K562 (cell line): ENCODE data around the gene COLEC12. TPM values are rescaled to one million over a fixed set of nuclear protein-coding genes. Genes with fewer than 3 reads are reported as not detected.

Source experiments
- ATAC-seq: fragments of 200-7000 bp; cut with Tn5 transposase; 3 replicates; pipeline ENCODE4 v1.9.1; 2020; ENCODE audit warnings: moderate library complexity
- BruUV-seq: library from RNA; stranded (reverse); fragments of 400-500 nt; replicated peaks from 2 replicates; lab custom pipeline; 2021; lab: Mats Ljungman, UMichigan
- CTCF ChIA-PET: fragments of 300-600 bp; formaldehyde crosslinking; extraction: SDS; loops from one replicate; lab custom pipeline; 2021; ENCODE audit warnings: low intra/inter-chr PET ratio; lab: Yijun Ruan, JAX
- POLR2A ChIA-PET: fragments of 300-600, 350-650 bp; sonication (Branson Sonifier 250); formaldehyde crosslinking; extraction: SDS; loops from one replicate; lab custom pipeline; 2021; ENCODE audit warnings: antibody characterized with exemption, inconsistent platforms; lab: Yijun Ruan, JAX
- DNase-seq, 4 experiments: peaks; one replicate each; pipeline versions ENCODE4 v3.0.0 to v3.0.0-alpha.2; 2011 to 2018; ENCODE audit warnings: low spot score in 3 of 4, mixed read lengths in 3 of 4; ENCODE audit errors: extremely low read depth in 1 of 4
- FAIRE-seq: peaks from 2 replicates; lab custom pipeline; 2011; peaks lifted over from hg19 to GRCh38; lab: Jason Lieb, UNC
- H2AFZ ChIP-seq: 2 replicates; pipeline ENCODE4 v1.6.0; 2011; ENCODE audit warnings: low read depth, low read length, control low read depth, inconsistent platforms
- H3K27ac ChIP-seq: fragments of 200-600 bp; 3 replicates; pipeline ENCODE4 v1.8.0; 2011; ENCODE audit warnings: low read depth, mild to moderate bottlenecking, control low read depth, inconsistent platforms, low read length, moderate library complexity, mixed read lengths; ENCODE audit errors: extremely low read depth
- H3K27me3 ChIP-seq, 2 experiments: fragments of 300-600 bp in 1 of 2; 2 replicates in 1 of 2; 3 replicates in 1 of 2; pipeline versions ENCODE4 v1.6.0 to v1.8.0; 2011; ENCODE audit warnings: inconsistent platforms in 2 of 2, low read length in 2 of 2, mild to moderate bottlenecking in 1 of 2, mixed read lengths in 1 of 2, moderate library complexity in 1 of 2; ENCODE audit not compliant: control insufficient read depth in 2 of 2, insufficient read depth in 2 of 2
- H3K36me3 ChIP-seq: fragments of 300-600 bp; 3 replicates; pipeline ENCODE4 v1.8.0; 2011; ENCODE audit warnings: mild to moderate bottlenecking, low read length, inconsistent platforms; ENCODE audit not compliant: control insufficient read depth, insufficient read depth
- H3K4me1 ChIP-seq, 2 experiments: fragments of 200-600 bp in 1 of 2; replicated peaks in 1 of 2; 2 replicates in 1 of 2; 3 replicates in 1 of 2; pipeline versions ENCODE4 v1.5.1 to v1.8.0; 2011; ENCODE audit warnings: inconsistent platforms in 2 of 2, low read length in 2 of 2, mild to moderate bottlenecking in 1 of 2, mixed read lengths in 1 of 2, moderate library complexity in 1 of 2; ENCODE audit not compliant: control insufficient read depth in 2 of 2, insufficient read depth in 2 of 2
- H3K4me2 ChIP-seq: 2 replicates; pipeline ENCODE4 v1.6.1; 2011; ENCODE audit warnings: low read length, control low read depth, inconsistent platforms, mixed read lengths; ENCODE audit not compliant: insufficient read depth
- H3K4me3 ChIP-seq: fragments of 200-600 bp; sonication (generic), shearing (Covaris generic); 2 replicates; pipeline ENCODE4 v1.5.1; 2016; ENCODE audit warnings: control low read depth, inconsistent platforms
- H3K79me2 ChIP-seq: fragments of 200-600 bp; 3 replicates; pipeline ENCODE4 v1.8.0; 2011; ENCODE audit warnings: low read length, inconsistent platforms; ENCODE audit not compliant: control insufficient read depth, insufficient read depth
- H3K9ac ChIP-seq, 2 experiments: 2 replicates each; pipeline versions ENCODE4 v1.6.0 to v1.6.1; 2011; ENCODE audit warnings: low read depth in 2 of 2, low read length in 2 of 2, control low read depth in 1 of 2, inconsistent platforms in 1 of 2, mild to moderate bottlenecking in 1 of 2, mixed read lengths in 1 of 2; ENCODE audit not compliant: insufficient read depth in 1 of 2
- H3K9me1 ChIP-seq: one replicate; pipeline ENCODE4 v1.6.0; 2011; ENCODE audit warnings: inconsistent platforms, mild to moderate bottlenecking, low read length, moderate library complexity; ENCODE audit not compliant: control insufficient read depth, insufficient read depth
- H3K9me3 ChIP-seq: replicated peaks from 2 replicates; pipeline ENCODE4 v1.5.1; 2011; ENCODE audit warnings: low read depth, low read length, inconsistent platforms; ENCODE audit not compliant: control insufficient read depth, insufficient read depth
- H4K20me1 ChIP-seq: replicated peaks from 2 replicates; pipeline ENCODE4 v1.6.1; 2011; ENCODE audit warnings: low read length, inconsistent platforms, mixed read lengths; ENCODE audit not compliant: control insufficient read depth, insufficient read depth
- CCNT2 ChIP-seq: IDR thresholded peaks from 2 replicates; pipeline ENCODE4 v1.6.1; 2011; ENCODE audit warnings: borderline replicate concordance, low read depth, mild to moderate bottlenecking, moderate library complexity, mixed read lengths, low read length; ENCODE audit not compliant: insufficient read length; ENCODE audit errors: extremely low read depth
- GATA2 ChIP-seq: sonication (generic); formaldehyde crosslinking; IDR thresholded peaks from 2 replicates; pipeline ENCODE4 v1.4.0; 2020; ENCODE audit warnings: mild to moderate bottlenecking, missing genetic modification reagents
- HDAC6 ChIP-seq: IDR thresholded peaks from 2 replicates; pipeline ENCODE4 v1.6.1; 2012; ENCODE audit warnings: low read depth, mild to moderate bottlenecking, control low read depth, inconsistent platforms, low read length, moderate library complexity
- HNRNPL ChIP-seq: fragments of 200-400 bp; formaldehyde crosslinking; IDR thresholded peaks from 2 replicates; pipeline ENCODE4 v1.6.1; 2017; ENCODE audit warnings: low read depth, mild to moderate bottlenecking, low read length
- IFI16 ChIP-seq: fragments of 250-450 bp; sonication (Bioruptor Pico); IDR thresholded peaks from 2 replicates; pipeline ENCODE4 v2.1.2; 2022; ENCODE audit warnings: mild to moderate bottlenecking, inconsistent platforms
- RAD21 ChIP-seq, 2 experiments: fragments of 250-450 bp in 1 of 2; fragments of 450-650 bp in 1 of 2; sonication (Bioruptor Pico) in 1 of 2; formaldehyde crosslinking in 1 of 2; IDR thresholded peaks in 1 of 2; conservative IDR thresholded peaks in 1 of 2; 2 replicates each; pipeline versions ENCODE4 v1.4.0 to v1.8.0; 2020 to 2022; ENCODE audit warnings: mild to moderate bottlenecking in 2 of 2, moderate library complexity in 1 of 2
- RCOR1 ChIP-seq, 2 experiments: IDR thresholded peaks; 2 replicates each; pipeline ENCODE4 v1.6.1; 2012; ENCODE audit warnings: low read depth in 2 of 2, low read length in 2 of 2, borderline replicate concordance in 1 of 2, improper control_type of control experiment in 1 of 2
- SAFB ChIP-seq: fragments of 200-400 bp; formaldehyde crosslinking; IDR thresholded peaks from 2 replicates; pipeline ENCODE4 v1.6.1; 2017; ENCODE audit warnings: low read depth, low read length, borderline replicate concordance
- SMARCE1 ChIP-seq: fragments of 450-650 bp; IDR thresholded peaks from 2 replicates; pipeline ENCODE4 v1.7.1; 2016; ENCODE audit warnings: mild to moderate bottlenecking
- ZBTB26 ChIP-seq: fragments of 450-650 bp; formaldehyde crosslinking; IDR thresholded peaks from 2 replicates; pipeline ENCODE4 v1.4.0; 2022; ENCODE audit warnings: missing genetic modification characterization
- ZNF436 ChIP-seq: fragments of 250-450, 450-650 bp; sonication (Bioruptor Pico); formaldehyde crosslinking; IDR thresholded peaks from 2 replicates; pipeline ENCODE4 v1.7.0; 2020; ENCODE audit warnings: mild to moderate bottlenecking
- ZNF584 ChIP-seq: fragments of 200-800 bp; sonication (Bioruptor generic); IDR thresholded peaks from 2 replicates; pipeline ENCODE4 v1.6.1; 2016; ENCODE audit warnings: low read depth, mild to moderate bottlenecking, missing genetic modification characterization, missing compliant biosample characterization
- ZNF696 ChIP-seq: fragments of 250-450 bp; sonication (Bioruptor Pico); conservative IDR thresholded peaks from 2 replicates; pipeline ENCODE4 v1.4.0; 2020; ENCODE audit warnings: mild to moderate bottlenecking, moderate library complexity
- WGBS: fragments of 100-300 bp; shearing (Covaris generic); methylation state at CpG from one replicate; pipeline ENCODE4 v1.1.6; 2016; ENCODE audit warnings: low coverage, mixed read lengths; ENCODE audit not compliant: insufficient coverage; ENCODE audit errors: missing lambda C conversion rate; 5-methylcytosine and 5-hydroxymethylcytosine counted together
- in situ Hi-C: fragments of 300-500 bp; cut with MboI; formaldehyde crosslinking; loops from 4 replicates; pipeline ENCODE4 v1.15.0; 2018; ENCODE audit warnings: inconsistent platforms, mixed read lengths
- intact Hi-C: fragments of 100-400 bp; cut with micrococcal nuclease; formaldehyde crosslinking; loops from 2 replicates; pipeline ENCODE4 v1.14.2; 2022
- polyA plus RNA-seq, 8 experiments: library from polyadenylated mRNA; depleted of rRNA in 4 of 8; stranded (reverse) in 5 of 8; unstranded in 3 of 8; fragments of >200 nt; fragmentation: Nextera tagmentation in 2 of 8; fragmentation: Illumina TruSeq in 1 of 8; extraction: Ambion mirVana in 2 of 8; extraction: Trizol in 1 of 8; gene quantifications; 2 replicates each; pipeline versions ENCODE4 v1.2.1 to v1.2.3, GENCODE V29; 2011 to 2014; ENCODE audit warnings: inconsistent platforms in 1 of 8, missing spikeins in 1 of 8
- total RNA-seq, 7 experiments: library from RNA; depleted of rRNA in 6 of 7; stranded (reverse); fragments of >200 nt in 6 of 7; fragmentation: Illumina TruSeq in 2 of 7; extraction: Trizol in 2 of 7; gene quantifications; 2 replicates each; pipeline versions ENCODE4 v1.2.1 to v1.2.3, GENCODE V29; 2011 to 2021; ENCODE audit warnings: low replicate concordance in 1 of 7
- TF ChIP-seq, protein P1 (sequence below): sonication (generic); formaldehyde crosslinking; IDR thresholded peaks from 2 replicates; pipeline ENCODE4 v1.8.0; 2022; ENCODE audit warnings: mild to moderate bottlenecking, missing genetic modification reagents

COLEC12 gene
- total and polyA plus RNA-seq, 9 of the 15 experiments (the other 6 are each of a cell fraction or from before 2014, with no cell fraction given): 0.04 TPM; not detected in 8

- TF ChIP-seq ZBTB26 (CRISPR knock-in tag) (no peak), ZNF584 (peak; percentile 38; the same call in 1 of the 2 replicates)
- no peaks in the 10 kb centered on the region for H3K9me3 ChIP-seq
- H3K9me1 ChIP-seq: no peaks in the 10 kb centered on the region
- peak; percentile 61 for ATAC-seq
- no TSS peak for BruUV-seq
- H3K4me3 ChIP-seq: no peak overlapping the region
- H3K9ac ChIP-seq: no peak overlapping the region
- ChIA-PET POLR2A (interaction anchor here (0.6 to 1.2 kb wide), 3 partner anchors 10 to 288 kb away, joined by 3 read pairs; partner anchors contain the start of gene THOC1), CTCF (no interaction called here)
- FAIRE-seq: no peak
- H3K4me2 ChIP-seq: no peak overlapping the region
- H3K27ac ChIP-seq: no peak overlapping the region
- intact Hi-C loops: no loop called here
- in situ Hi-C loops: no loop called here
- no peak for DNase-seq
- H3K4me1 ChIP-seq: no peaks in the 10 kb centered on the region
- WGBS: 6% methylated on average over 5 of the region's 5 CpGs
- no peak overlapping the region for H2AFZ ChIP-seq
- H3K79me2 ChIP-seq: no peaks in the 10 kb centered on the region
- peaks cover 9 to 22% of the 10 kb centered on the region in 2 experiments for H3K27me3 ChIP-seq
- no peaks in the 10 kb centered on the region for H4K20me1 ChIP-seq
- H3K36me3 ChIP-seq: no peaks in the 10 kb centered on the region
These were observed 75.8 kb downstream of the COLEC12 start for GRCh38 chr18:424668-425067.

GRCh38 chr18:424071-424661, 76.3 kb downstream of the COLEC12 start:
- H3K27me3 ChIP-seq: peaks cover 9 to 22% of the 10 kb centered on the region in 2 experiments
- intact Hi-C loops: no loop called here
- no peaks in the 10 kb centered on the region for H3K4me1 ChIP-seq
- ATAC-seq (no peak), DNase-seq (no peak), FAIRE-seq (no peak)
- no peak overlapping the region for H3K4me3 ChIP-seq
- ChIA-PET CTCF (no interaction called here), POLR2A (interaction anchor here (0.6 to 1.2 kb wide), 2 partner anchors 11 to 288 kb away, joined by 3 read pairs; no protein-coding TSS in a partner anchor)
- no peaks in the 10 kb centered on the region for H4K20me1 ChIP-seq
- WGBS: 10% methylated on average over 7 of the region's 7 CpGs
- no peaks in the 10 kb centered on the region for H3K9me1 ChIP-seq
- H3K27ac ChIP-seq: no peak overlapping the region
- no TSS peak for BruUV-seq
- H2AFZ ChIP-seq: no peak overlapping the region
- H3K36me3 ChIP-seq: no peaks in the 10 kb centered on the region
- no peak overlapping the region for H3K4me2 ChIP-seq
- no peak overlapping the region for H3K9ac ChIP-seq
- no peaks in the 10 kb centered on the region for H3K9me3 ChIP-seq
- H3K79me2 ChIP-seq: no peaks in the 10 kb centered on the region
- in situ Hi-C loops: no loop called here
- no peak for TF ChIP-seq CCNT2
- no peak for TF ChIP-seq RCOR1 (IDR thresholded peaks at IDR 0.05; ENCODE audit: borderline replicate concordance in 1 of 2, low read depth in 2 of 2, low read length in 2 of 2)
- TF ChIP-seq IFI16 (CRISPR knock-in tag): no peak
- TF ChIP-seq RAD21 (CRISPR knock-in tag; conservative IDR thresholded peaks at IDR 0.05 in 1 of 2, IDR thresholded peaks at IDR 0.05 in 1 of 2): no peak
- no peak for TF ChIP-seq GATA2 (CRISPR knock-in tag)
- TF ChIP-seq HDAC6: no peak
- no peak for TF ChIP-seq ZNF436 (CRISPR knock-in tag)
- no peak for TF ChIP-seq HNRNPL
- no peak for TF ChIP-seq SMARCE1
- no peak for TF ChIP-seq SAFB
- TF ChIP-seq ZNF696 (CRISPR knock-in tag): no peak
- TF ChIP-seq, protein P1, sequence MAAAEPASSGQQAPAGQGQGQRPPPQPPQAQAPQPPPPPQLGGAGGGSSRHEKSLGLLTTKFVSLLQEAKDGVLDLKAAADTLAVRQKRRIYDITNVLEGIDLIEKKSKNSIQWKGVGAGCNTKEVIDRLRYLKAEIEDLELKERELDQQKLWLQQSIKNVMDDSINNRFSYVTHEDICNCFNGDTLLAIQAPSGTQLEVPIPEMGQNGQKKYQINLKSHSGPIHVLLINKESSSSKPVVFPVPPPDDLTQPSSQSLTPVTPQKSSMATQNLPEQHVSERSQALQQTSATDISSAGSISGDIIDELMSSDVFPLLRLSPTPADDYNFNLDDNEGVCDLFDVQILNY (CRISPR knock-in tag): no peak
